Activated CD8-positive, alpha-beta T cell treated with anti-CD3 and anti-CD28 coated beads for 36 hours (primary cell): ENCODE results near the gene DNM2. TPM values are rescaled to one million over a fixed set of nuclear protein-coding genes. Genes with fewer than 3 reads are reported as not detected.

Experiments used
- ATAC-seq: fragments of 200-7000 bp; cut with Tn5 transposase; one replicate; pipeline ENCODE4 v1.10.0; 2021; ENCODE audit warnings: mild to moderate bottlenecking, moderate library complexity
- CTCF ChIA-PET: fragments of 350-600 bp; sonication (Branson Sonifier 250); formaldehyde crosslinking; loops from one replicate; lab custom pipeline; 2021; ENCODE audit warnings: antibody characterized with exemption; lab: Charles Lee
- POLR2A ChIA-PET: fragments of 350-600 bp; sonication (Branson Sonifier 250); formaldehyde crosslinking; loops from one replicate; lab custom pipeline; 2021; ENCODE audit warnings: antibody characterized with exemption; lab: Charles Lee
- DNase-seq: peaks from one replicate; pipeline ENCODE4 v3.0.0-alpha.2; 2020
- H3K27ac Mint-ChIP-seq: one replicate; pipeline ENCODE4 v1.8.0; 2021; ENCODE audit warnings: mild to moderate bottlenecking, mixed read lengths
- H3K27me3 Mint-ChIP-seq: one replicate; pipeline ENCODE4 v1.8.0; 2021; ENCODE audit warnings: mixed read lengths
- H3K36me3 Mint-ChIP-seq: one replicate; pipeline ENCODE4 v1.8.0; 2021; ENCODE audit warnings: low read depth, mixed read lengths
- H3K4me1 Mint-ChIP-seq: one replicate; pipeline ENCODE4 v1.8.0; 2021; ENCODE audit warnings: low read depth, mixed read lengths
- H3K4me3 Mint-ChIP-seq: one replicate; pipeline ENCODE4 v1.8.0; 2021; ENCODE audit warnings: mild to moderate bottlenecking, moderate library complexity, mixed read lengths
- H3K9me3 Mint-ChIP-seq: one replicate; pipeline ENCODE4 v1.8.0; 2021; ENCODE audit warnings: mixed read lengths
- CTCF ChIP-seq: fragments of 200-600 bp; IDR thresholded peaks from one replicate; pipeline ENCODE4 v1.8.0; 2022; ENCODE audit warnings: antibody characterized with exemption, mild to moderate bottlenecking
- intact Hi-C: fragments of 100-400 bp; cut with micrococcal nuclease; formaldehyde crosslinking; loops from one replicate; pipeline ENCODE4 v1.10.0; 2022
- total RNA-seq, 2 experiments: library from RNA; stranded (reverse); gene quantifications; one replicate each; pipeline ENCODE4 v1.2.3, GENCODE V29; 2021

DNM2 gene
- total RNA-seq, 2 experiments from 2014 or later: 151 to 153 TPM

GRCh38 chr19:10870501-10870954 is 152.6 kb downstream of the DNM2 start:
- no peak for TF ChIP-seq CTCF
- Mint-ChIP-seq H3K4me1 (peaks cover 28% of the 10 kb centered on the region), H3K27ac (peak overlapping the region; percentile 81), H3K27me3 (no peaks in the 10 kb centered on the region), H3K36me3 (peaks cover 4% of the 10 kb centered on the region), H3K9me3 (no peaks in the 10 kb centered on the region), H3K4me3 (peak overlapping the region; percentile 65)
- DNase-seq: no peak
- intact Hi-C loops: no loop called here
- ChIA-PET CTCF (interaction anchor here (0.6 to 9.9 kb wide), 10 partner anchors 9 to 153 kb away, joined by 3 to 137 read pairs (median 3); partner anchors contain the start of gene DNM2), POLR2A (interaction anchor here (1.0 kb wide), 1 partner anchor 168 kb away, joined by 3 read pairs; no protein-coding TSS in a partner anchor)
- no peak for ATAC-seq

- Mint-ChIP-seq H3K27me3 (no peaks in the 10 kb centered on the region), H3K27ac (peak within 1 kb of the TSS; percentile 87), H3K36me3 (peaks cover 4% of the 10 kb centered on the region), H3K9me3 (no peaks in the 10 kb centered on the region), H3K4me3 (peak within 1 kb of the TSS; percentile 76), H3K4me1 (peaks cover 28% of the 10 kb centered on the region)
- ATAC-seq (peak; percentile 93), DNase-seq (peak; percentile 100)
- intact Hi-C loops: no loop called here
- ChIA-PET CTCF (interaction anchor here (0.6 to 9.9 kb wide), 11 partner anchors 9 to 153 kb away, joined by 3 to 137 read pairs (median 3); partner anchors contain the start of gene DNM2), POLR2A (interaction anchor here (1.0 kb wide), 1 partner anchor 169 kb away, joined by 3 read pairs; no protein-coding TSS in a partner anchor)
- TF ChIP-seq CTCF: no peak
Observed at GRCh38 chr19:10870955-10871603, 153.2 kb downstream of the DNM2 start, which contains the start of gene CARM1. CARM1 (plus strand) TSS chr19:10871553; CDS start chr19:10871703, 150 bp downstream.

GRCh38 chr19:10871711-10872545 is 154.0 kb downstream of the DNM2 start:
- intact Hi-C loops: no loop called here
- ChIA-PET CTCF (interaction anchor here (0.5 to 9.9 kb wide), 18 partner anchors 8 to 164 kb away, joined by 3 to 137 read pairs (median 4); partner anchors contain the start of genes DNM2 and TMED1), POLR2A (interaction anchor here (0.7 to 1.8 kb wide), 7 partner anchors 8 to 90 kb away, joined by 3 to 9 read pairs (median 4); partner anchors contain the start of gene TMED1)
- Mint-ChIP-seq H3K4me3 (peak overlapping the region; percentile 76), H3K36me3 (peaks cover 6% of the 10 kb centered on the region), H3K27me3 (no peaks in the 10 kb centered on the region), H3K4me1 (peaks cover 35% of the 10 kb centered on the region), H3K27ac (peak overlapping the region; percentile 87), H3K9me3 (no peaks in the 10 kb centered on the region)
- peak; percentile 61 for TF ChIP-seq CTCF
- peak; percentile 52 for DNase-seq
- ATAC-seq: no peak

- H3K27ac Mint-ChIP-seq: peak overlapping the region; percentile 87
- H3K4me1 Mint-ChIP-seq: peaks cover 38% of the 10 kb centered on the region
- DNase-seq (peak; percentile 71), ATAC-seq (no peak)
- ChIA-PET POLR2A (interaction anchor here (0.7 to 1.8 kb wide), 10 partner anchors 8 to 217 kb away, joined by 3 to 9 read pairs (median 4); partner anchors contain the start of gene TMED1), CTCF (interaction anchor here (0.8 to 9.9 kb wide), 14 partner anchors 8 to 163 kb away, joined by 3 to 137 read pairs (median 5); partner anchors contain the start of genes DNM2 and TMED1)
- H3K36me3 Mint-ChIP-seq: peaks cover 6% of the 10 kb centered on the region
- peak overlapping the region; percentile 76 for H3K4me3 Mint-ChIP-seq
- H3K9me3 Mint-ChIP-seq: no peaks in the 10 kb centered on the region
- TF ChIP-seq CTCF: no peak
- no peaks in the 10 kb centered on the region for H3K27me3 Mint-ChIP-seq
- intact Hi-C loops: no loop called here
Observed at GRCh38 chr19:10872546-10873107, 154.7 kb downstream of the DNM2 start.
